Stomach (tissue), 4 donors: ENCODE measurements around the gene DNAJB5.

Experiments used
- EP300 ChIP-seq: sonication (generic); formaldehyde crosslinking; IDR thresholded peaks from one replicate; pipeline ENCODE4 v1.6.1; 2017; ENCODE audit warnings: antibody characterized with exemption
- POLR2A ChIP-seq, 4 donors: fragments of 450-650 bp; IDR thresholded peaks; one replicate each; pipeline ENCODE4 v1.6.1; 2016; ENCODE audit warnings: antibody characterized with exemption in 4 of 4, control low read depth in 2 of 4, mild to moderate bottlenecking in 1 of 4, moderate library complexity in 1 of 4
- POLR2AphosphoS5 ChIP-seq, 3 donors: sonication (generic); formaldehyde crosslinking; IDR thresholded peaks; one replicate each; pipeline ENCODE4 v1.6.1; 2016; ENCODE audit warnings: antibody characterized with exemption in 3 of 3
- TF ChIP-seq, protein P1 (sequence below), 7 experiments: fragments of 450-650 bp in 4 of 7; fragments of 200-600 bp in 3 of 7; sonication (generic) in 3 of 7; IDR thresholded peaks; one replicate each; pipeline ENCODE4 v1.5.1; 2016 to 2019; ENCODE audit warnings: antibody characterized with exemption in 7 of 7, control low read depth in 2 of 7, mild to moderate bottlenecking in 1 of 7

DNA sequence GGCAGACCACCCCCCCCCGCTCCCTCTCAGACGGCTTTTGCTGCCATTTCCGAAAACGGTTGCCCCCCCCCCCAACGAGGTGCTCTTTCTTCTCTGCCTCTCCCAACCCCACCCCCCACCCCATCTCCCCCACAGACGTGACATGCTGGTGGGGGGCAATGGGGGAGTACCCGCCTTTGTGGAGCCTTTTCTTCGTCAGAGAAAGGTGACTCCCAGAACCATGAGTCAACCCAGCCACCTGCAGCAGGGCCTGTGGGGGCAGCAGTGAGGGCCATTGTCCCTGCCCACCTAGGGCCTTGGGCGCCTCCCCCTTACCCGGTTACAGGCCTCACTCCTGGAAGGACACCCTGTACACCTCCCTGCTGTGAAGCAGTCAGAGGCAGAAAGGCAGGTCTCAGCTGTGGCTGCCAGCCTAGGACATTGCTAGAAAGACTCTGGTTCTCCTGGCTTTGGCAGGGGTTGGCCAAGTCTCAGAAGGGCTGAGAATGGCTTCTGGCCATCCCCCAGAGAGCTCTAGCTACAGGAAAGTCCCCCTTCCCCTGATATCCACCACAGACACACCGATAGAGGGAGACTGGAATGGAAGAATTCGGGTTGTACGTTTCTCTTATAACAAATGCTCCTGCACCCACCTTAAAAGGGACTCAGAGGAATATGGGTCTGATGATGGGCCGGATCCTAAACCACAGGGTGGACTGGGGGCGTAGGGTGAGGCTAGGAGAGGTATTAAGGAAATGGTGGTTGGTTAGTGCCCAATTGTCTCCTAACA lies 2.2 kb downstream of the DNAJB5 start:
- TF ChIP-seq, protein P1, sequence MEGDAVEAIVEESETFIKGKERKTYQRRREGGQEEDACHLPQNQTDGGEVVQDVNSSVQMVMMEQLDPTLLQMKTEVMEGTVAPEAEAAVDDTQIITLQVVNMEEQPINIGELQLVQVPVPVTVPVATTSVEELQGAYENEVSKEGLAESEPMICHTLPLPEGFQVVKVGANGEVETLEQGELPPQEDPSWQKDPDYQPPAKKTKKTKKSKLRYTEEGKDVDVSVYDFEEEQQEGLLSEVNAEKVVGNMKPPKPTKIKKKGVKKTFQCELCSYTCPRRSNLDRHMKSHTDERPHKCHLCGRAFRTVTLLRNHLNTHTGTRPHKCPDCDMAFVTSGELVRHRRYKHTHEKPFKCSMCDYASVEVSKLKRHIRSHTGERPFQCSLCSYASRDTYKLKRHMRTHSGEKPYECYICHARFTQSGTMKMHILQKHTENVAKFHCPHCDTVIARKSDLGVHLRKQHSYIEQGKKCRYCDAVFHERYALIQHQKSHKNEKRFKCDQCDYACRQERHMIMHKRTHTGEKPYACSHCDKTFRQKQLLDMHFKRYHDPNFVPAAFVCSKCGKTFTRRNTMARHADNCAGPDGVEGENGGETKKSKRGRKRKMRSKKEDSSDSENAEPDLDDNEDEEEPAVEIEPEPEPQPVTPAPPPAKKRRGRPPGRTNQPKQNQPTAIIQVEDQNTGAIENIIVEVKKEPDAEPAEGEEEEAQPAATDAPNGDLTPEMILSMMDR (IDR thresholded peaks at IDR 0.05), result no peak
- TF ChIP-seq POLR2AphosphoS5 (IDR thresholded peaks at IDR 0.05) (peak in 1 of 3 donors; percentile 41), POLR2A (IDR thresholded peaks at IDR 0.05) (no peak), EP300 (no peak)
